K562 (cell line): ENCODE data around the gene IKZF3. TPM values are rescaled to one million over a fixed set of nuclear protein-coding genes. Genes with fewer than 3 reads are reported as not detected.

Source experiments
- CXXC5 ChIP-seq: fragments of 250-450 bp; sonication (Bioruptor Pico); IDR thresholded peaks from 2 replicates; pipeline ENCODE4 v1.8.0; 2022; ENCODE audit warnings: inconsistent platforms, mild to moderate bottlenecking, moderate library complexity
- DMBX1 ChIP-seq: fragments of 250-450 bp; sonication (Bioruptor Pico); IDR thresholded peaks from 2 replicates; pipeline ENCODE4 v1.8.0; 2022; ENCODE audit warnings: inconsistent platforms, mild to moderate bottlenecking, moderate library complexity, borderline replicate concordance
- EP300 ChIP-seq: IDR thresholded peaks from 2 replicates; pipeline ENCODE4 v1.6.1; 2012; ENCODE audit warnings: low read length, improper control_type of control experiment
- FOSL1 ChIP-seq: fragments of 200-800 bp; sonication (Bioruptor generic); conservative IDR thresholded peaks from 2 replicates; pipeline ENCODE4 v1.6.1; 2016; ENCODE audit warnings: missing genetic modification characterization, missing compliant biosample characterization
- FOXA3 ChIP-seq, 2 experiments: fragments of 450-650 bp in 1 of 2; sonication (generic) in 1 of 2; formaldehyde crosslinking; IDR thresholded peaks in 1 of 2; conservative IDR thresholded peaks in 1 of 2; 2 replicates each; pipeline versions ENCODE4 v1.4.0 to v1.8.0; 2020 to 2022; ENCODE audit warnings: mild to moderate bottlenecking in 2 of 2, missing genetic modification reagents in 1 of 2
- HDAC8 ChIP-seq: fragments of 450-650 bp; IDR thresholded peaks from 2 replicates; pipeline ENCODE4 v1.6.1; 2016; ENCODE audit warnings: mild to moderate bottlenecking, missing genetic modification characterization, moderate library complexity, missing compliant biosample characterization
- JUND ChIP-seq, 2 experiments: IDR thresholded peaks; 2 replicates in 1 of 2; 3 replicates in 1 of 2; pipeline ENCODE4 v1.6.1; 2011; ENCODE audit warnings: borderline replicate concordance in 2 of 2, low read depth in 2 of 2, low read length in 2 of 2, improper control_type of control experiment in 1 of 2, missing biosample characterization in 1 of 2, missing genetic modification characterization in 1 of 2, missing genetic modification reagents in 1 of 2
- MYC ChIP-seq, 2 experiments: fragments of 250-450 bp in 1 of 2; sonication (Bioruptor Pico) in 1 of 2; IDR thresholded peaks; 2 replicates each; pipeline versions ENCODE4 v1.5.1 to v1.6.1; 2012 to 2021; ENCODE audit warnings: low read depth in 2 of 2, borderline replicate concordance in 1 of 2, improper control_type of control experiment in 1 of 2, low read length in 1 of 2, mild to moderate bottlenecking in 1 of 2, moderate library complexity in 1 of 2
- NR2F6 ChIP-seq: fragments of 450-650 bp; formaldehyde crosslinking; IDR thresholded peaks from 2 replicates; pipeline ENCODE4 v1.4.0; 2020; ENCODE audit warnings: mild to moderate bottlenecking
- NR4A1 ChIP-seq, 2 experiments: fragments of 250-450 bp in 1 of 2; fragments of 450-650 bp in 1 of 2; sonication (Bioruptor Pico) in 1 of 2; IDR thresholded peaks; 2 replicates each; pipeline versions ENCODE4 v1.4.0 to v1.6.1; 2016 to 2020; ENCODE audit warnings: mild to moderate bottlenecking in 2 of 2, missing compliant biosample characterization in 1 of 2, missing genetic modification characterization in 1 of 2, moderate library complexity in 1 of 2
- PCBP1 ChIP-seq: fragments of 200-400 bp; formaldehyde crosslinking; IDR thresholded peaks from 2 replicates; pipeline ENCODE4 v1.6.1; 2018; ENCODE audit warnings: mild to moderate bottlenecking, low read depth, low read length; ENCODE audit not compliant: poor library complexity, severe bottlenecking
- PRPF4 ChIP-seq: fragments of 200-400 bp; formaldehyde crosslinking; IDR thresholded peaks from one replicate; pipeline ENCODE4 v1.6.1; 2017; ENCODE audit warnings: low read length, low read depth, mild to moderate bottlenecking; ENCODE audit not compliant: insufficient read depth, poor library complexity, severe bottlenecking
- RAD51 ChIP-seq: fragments of 450-650 bp; IDR thresholded peaks from 2 replicates; pipeline ENCODE4 v1.7.1; 2016; ENCODE audit warnings: low read depth, mild to moderate bottlenecking, borderline replicate concordance
- TAL1 ChIP-seq: fragments of 450-650 bp; IDR thresholded peaks from 2 replicates; pipeline ENCODE4 v1.6.1; 2016; ENCODE audit warnings: mild to moderate bottlenecking
- ZEB2 ChIP-seq: fragments of 450-650 bp; IDR thresholded peaks from 2 replicates; pipeline ENCODE4 v1.6.1; 2016
- ZKSCAN3 ChIP-seq: fragments of 250-450 bp; sonication (Bioruptor Pico); IDR thresholded peaks from 2 replicates; pipeline ENCODE4 v1.4.0; 2020
- ZNF695 ChIP-seq: fragments of 450-650 bp; formaldehyde crosslinking; IDR thresholded peaks from 2 replicates; pipeline ENCODE4 v1.4.0; 2020; ENCODE audit warnings: mild to moderate bottlenecking, moderate library complexity
- polyA plus RNA-seq, 8 experiments: library from polyadenylated mRNA; depleted of rRNA in 4 of 8; stranded (reverse) in 5 of 8; unstranded in 3 of 8; fragments of >200 nt; fragmentation: Nextera tagmentation in 2 of 8; fragmentation: Illumina TruSeq in 1 of 8; extraction: Ambion mirVana in 2 of 8; extraction: Trizol in 1 of 8; gene quantifications; 2 replicates each; pipeline versions ENCODE4 v1.2.1 to v1.2.3, GENCODE V29; 2011 to 2014; ENCODE audit warnings: inconsistent platforms in 1 of 8, missing spikeins in 1 of 8
- total RNA-seq, 7 experiments: library from RNA; depleted of rRNA in 6 of 7; stranded (reverse); fragments of >200 nt in 6 of 7; fragmentation: Illumina TruSeq in 2 of 7; extraction: Trizol in 2 of 7; gene quantifications; 2 replicates each; pipeline versions ENCODE4 v1.2.1 to v1.2.3, GENCODE V29; 2011 to 2021; ENCODE audit warnings: low replicate concordance in 1 of 7
- TF ChIP-seq, protein P1 (sequence below): IDR thresholded peaks from 2 replicates; pipeline ENCODE4 v1.6.1; 2014; ENCODE audit warnings: antibody characterized with exemption
- TF ChIP-seq, protein P2 (sequence below): sonication (generic); formaldehyde crosslinking; IDR thresholded peaks from 2 replicates; pipeline ENCODE4 v1.8.1; 2022; ENCODE audit warnings: missing genetic modification reagents
- TF ChIP-seq, protein P3 (sequence below), 2 experiments: fragments of 450-650 bp in 1 of 2; sonication (generic) in 1 of 2; formaldehyde crosslinking in 1 of 2; IDR thresholded peaks in 1 of 2; conservative IDR thresholded peaks in 1 of 2; 2 replicates each; pipeline versions ENCODE4 v1.6.1 to v1.8.1; 2016 to 2023; ENCODE audit warnings: mild to moderate bottlenecking in 2 of 2, moderate library complexity in 2 of 2, inconsistent platforms in 1 of 2, missing genetic modification reagents in 1 of 2

The IKZF3 gene
- total and polyA plus RNA-seq, 9 of the 15 experiments (the other 6 are each of a cell fraction or from before 2014, with no cell fraction given): 0.06 to 1.6 (median 0.62) TPM

DNA sequence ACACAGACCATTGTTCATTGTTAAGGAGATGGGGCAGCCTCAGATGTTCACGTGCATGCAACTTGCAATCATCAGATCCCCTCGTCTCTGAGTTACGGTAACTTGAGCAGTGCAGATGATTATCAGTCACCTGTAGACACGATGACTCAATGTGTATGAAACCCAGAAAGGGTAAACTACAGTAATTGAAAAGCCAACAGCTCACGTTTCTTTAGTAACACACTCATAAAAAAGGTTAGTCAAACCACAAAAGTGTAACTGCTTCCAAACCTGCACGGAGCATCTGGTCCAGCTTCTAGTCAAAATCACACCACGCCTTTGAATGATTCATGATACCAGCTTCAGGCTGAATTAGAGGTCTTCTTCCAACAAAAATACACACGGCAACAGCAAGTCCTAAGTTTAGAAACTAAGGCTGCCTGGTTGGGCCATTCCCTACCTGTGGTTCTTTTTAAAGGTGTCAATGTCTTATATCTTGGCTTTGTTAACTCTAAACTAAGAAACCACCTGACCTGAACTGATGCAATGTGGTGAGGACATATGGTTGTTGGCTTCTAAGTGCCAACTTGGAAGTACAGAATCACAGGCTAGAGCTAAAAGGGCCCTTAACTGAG, 94.0 kb downstream of the IKZF3 start (continued):
- TF ChIP-seq RAD51: no peak
- no peak for TF ChIP-seq NR2F6 (CRISPR knock-in tag)
- TF ChIP-seq FOXA3 (CRISPR knock-in tag; conservative IDR thresholded peaks at IDR 0.05 in 1 of 2, IDR thresholded peaks at IDR 0.05 in 1 of 2): no peak
- TF ChIP-seq, protein P1, sequence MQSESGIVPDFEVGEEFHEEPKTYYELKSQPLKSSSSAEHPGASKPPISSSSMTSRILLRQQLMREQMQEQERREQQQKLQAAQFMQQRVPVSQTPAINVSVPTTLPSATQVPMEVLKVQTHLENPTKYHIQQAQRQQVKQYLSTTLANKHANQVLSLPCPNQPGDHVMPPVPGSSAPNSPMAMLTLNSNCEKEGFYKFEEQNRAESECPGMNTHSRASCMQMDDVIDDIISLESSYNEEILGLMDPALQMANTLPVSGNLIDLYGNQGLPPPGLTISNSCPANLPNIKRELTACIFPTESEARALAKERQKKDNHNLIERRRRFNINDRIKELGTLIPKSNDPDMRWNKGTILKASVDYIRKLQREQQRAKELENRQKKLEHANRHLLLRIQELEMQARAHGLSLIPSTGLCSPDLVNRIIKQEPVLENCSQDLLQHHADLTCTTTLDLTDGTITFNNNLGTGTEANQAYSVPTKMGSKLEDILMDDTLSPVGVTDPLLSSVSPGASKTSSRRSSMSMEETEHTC: no peak
- TF ChIP-seq EP300: peak; percentile 32; the same call in 1 of the 2 replicates
- no peak for TF ChIP-seq ZNF695 (CRISPR knock-in tag)
- TF ChIP-seq DMBX1 (CRISPR knock-in tag): no peak
- no peak for TF ChIP-seq HDAC8
- no peak for TF ChIP-seq CXXC5 (CRISPR knock-in tag)
- TF ChIP-seq TAL1: no peak
- TF ChIP-seq, protein P2, sequence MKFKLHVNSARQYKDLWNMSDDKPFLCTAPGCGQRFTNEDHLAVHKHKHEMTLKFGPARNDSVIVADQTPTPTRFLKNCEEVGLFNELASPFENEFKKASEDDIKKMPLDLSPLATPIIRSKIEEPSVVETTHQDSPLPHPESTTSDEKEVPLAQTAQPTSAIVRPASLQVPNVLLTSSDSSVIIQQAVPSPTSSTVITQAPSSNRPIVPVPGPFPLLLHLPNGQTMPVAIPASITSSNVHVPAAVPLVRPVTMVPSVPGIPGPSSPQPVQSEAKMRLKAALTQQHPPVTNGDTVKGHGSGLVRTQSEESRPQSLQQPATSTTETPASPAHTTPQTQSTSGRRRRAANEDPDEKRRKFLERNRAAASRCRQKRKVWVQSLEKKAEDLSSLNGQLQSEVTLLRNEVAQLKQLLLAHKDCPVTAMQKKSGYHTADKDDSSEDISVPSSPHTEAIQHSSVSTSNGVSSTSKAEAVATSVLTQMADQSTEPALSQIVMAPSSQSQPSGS (CRISPR knock-in tag): no peak
- no peak for TF ChIP-seq PRPF4
- TF ChIP-seq ZKSCAN3: no peak
- TF ChIP-seq JUND (IDR thresholded peaks at IDR 0.05; ENCODE audit: borderline replicate concordance, low read depth, low read length): peak; percentile 58; the same call in 1 of the 2 replicates
- TF ChIP-seq JUND (tag; IDR thresholded peaks at IDR 0.05; ENCODE audit: borderline replicate concordance, low read depth, low read length): peak; percentile 21; the same call in 1 of the 3 replicates
- TF ChIP-seq NR4A1 (CRISPR knock-in tag; IDR thresholded peaks at IDR 0.05): no peak
- no peak for TF ChIP-seq NR4A1 (tag; IDR thresholded peaks at IDR 0.05)
- no peak for TF ChIP-seq PCBP1
- TF ChIP-seq, protein P3, sequence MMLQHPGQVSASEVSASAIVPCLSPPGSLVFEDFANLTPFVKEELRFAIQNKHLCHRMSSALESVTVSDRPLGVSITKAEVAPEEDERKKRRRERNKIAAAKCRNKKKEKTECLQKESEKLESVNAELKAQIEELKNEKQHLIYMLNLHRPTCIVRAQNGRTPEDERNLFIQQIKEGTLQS (IDR thresholded peaks at IDR 0.05): peak; percentile 59; the same call in 1 of the 2 replicates
- TF ChIP-seq, protein P3 (CRISPR knock-in tag; conservative IDR thresholded peaks at IDR 0.05): no peak
- peak; percentile 65 for TF ChIP-seq FOSL1 (tag)
- TF ChIP-seq ZEB2: 0 out of 2 replicates have a peak, but pooled peaks have one; percentile 27
- TF ChIP-seq MYC (IDR thresholded peaks at IDR 0.05; ENCODE audit: low read depth, low read length): peak; percentile 21; the same call in 1 of the 2 replicates
- no peak for TF ChIP-seq MYC (CRISPR knock-in tag; IDR thresholded peaks at IDR 0.05; ENCODE audit: borderline replicate concordance, low read depth)
